Central memory CD8-positive, alpha-beta T cell (primary cell): ENCODE measurements around the gene DDX10.

Experiments used
- ATAC-seq: fragments of 150-1000 bp; cut with Tn5 transposase; replicated peaks from 2 replicates; pipeline ENCODE4 v1.10.0; 2022; ENCODE audit warnings: mild to moderate bottlenecking, moderate FRiP score, moderate number of reproducible peaks; ENCODE audit not compliant: poor library complexity, severe bottlenecking; ENCODE audit errors: extremely low read depth
- DNase-seq, 2 donors: peaks; one replicate each; pipeline ENCODE4 v3.0.0; 2021; ENCODE audit warnings: low spot score in 2 of 2
- H3K27ac Mint-ChIP-seq: one replicate; pipeline ENCODE4 v1.8.0; 2022; ENCODE audit warnings: low read depth, mild to moderate bottlenecking, moderate library complexity, mixed read lengths
- H3K27me3 Mint-ChIP-seq: one replicate; pipeline ENCODE4 v1.8.0; 2022; ENCODE audit warnings: mixed read lengths
- H3K36me3 Mint-ChIP-seq: one replicate; pipeline ENCODE4 v1.8.0; 2022; ENCODE audit warnings: mild to moderate bottlenecking, moderate library complexity, mixed read lengths; ENCODE audit not compliant: insufficient read depth
- H3K4me1 Mint-ChIP-seq: one replicate; pipeline ENCODE4 v1.8.0; 2022; ENCODE audit warnings: mixed read lengths
- H3K4me3 Mint-ChIP-seq: one replicate; pipeline ENCODE4 v1.8.0; 2022; ENCODE audit warnings: mild to moderate bottlenecking, moderate library complexity, mixed read lengths
- H3K9me3 Mint-ChIP-seq: one replicate; pipeline ENCODE4 v1.8.0; 2022; ENCODE audit warnings: mixed read lengths

Gene DDX10

DNA sequence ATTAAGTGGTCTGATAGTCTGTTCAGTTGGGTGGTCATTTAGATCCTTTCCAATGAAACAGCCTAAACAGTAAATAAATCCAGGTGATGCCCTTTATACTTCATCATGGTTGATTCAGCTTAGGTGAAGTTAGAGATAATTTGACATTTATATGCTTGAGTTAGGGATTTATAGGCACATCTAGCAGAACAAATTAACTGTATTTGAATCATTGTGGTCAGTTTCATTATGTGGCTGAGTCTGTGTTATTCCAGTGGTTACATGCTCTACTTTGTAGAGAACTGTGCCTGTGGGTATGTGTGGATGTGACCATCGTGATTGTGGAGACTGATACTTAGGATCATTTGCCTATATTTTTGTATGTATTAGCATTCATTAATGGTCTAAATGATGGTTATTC is 194.6 kb downstream of the DDX10 start:
- peaks cover 5% of the 10 kb centered on the region for H3K4me1 Mint-ChIP-seq
- no peak overlapping the region for H3K27ac Mint-ChIP-seq
- no peaks in the 10 kb centered on the region for H3K27me3 Mint-ChIP-seq
- DNase-seq (no peak), ATAC-seq (no peak)
- no peaks in the 10 kb centered on the region for H3K9me3 Mint-ChIP-seq
- no peaks in the 10 kb centered on the region for H3K36me3 Mint-ChIP-seq
- H3K4me3 Mint-ChIP-seq: no peak overlapping the region

DNA sequence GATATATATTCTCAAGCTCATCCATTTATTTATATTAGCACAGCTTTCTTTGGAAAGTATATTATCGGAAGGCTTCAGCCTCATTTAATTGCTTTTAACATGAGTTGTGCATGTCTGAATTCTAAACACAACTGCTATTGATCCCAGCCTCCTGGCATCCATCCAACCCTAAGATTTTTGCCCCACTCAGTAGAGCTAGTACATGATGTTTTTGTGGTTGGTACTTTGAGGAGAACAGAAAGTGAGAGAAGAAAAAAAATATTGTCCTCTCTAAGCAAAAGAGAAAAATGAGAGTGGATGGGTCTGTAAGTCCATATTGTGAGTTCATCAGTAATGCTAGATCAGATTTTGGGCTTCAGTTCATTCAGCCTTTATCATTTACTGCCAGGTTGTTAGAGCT is 198.7 kb downstream of the DDX10 start:
- ATAC-seq (no peak), DNase-seq (no peak)
- H3K36me3 Mint-ChIP-seq: no peaks in the 10 kb centered on the region
- H3K4me3 Mint-ChIP-seq: no peak overlapping the region
- no peaks in the 10 kb centered on the region for H3K9me3 Mint-ChIP-seq
- H3K27ac Mint-ChIP-seq: no peak overlapping the region
- H3K27me3 Mint-ChIP-seq: no peaks in the 10 kb centered on the region
- no peaks in the 10 kb centered on the region for H3K4me1 Mint-ChIP-seq

- DNase-seq (no peak), ATAC-seq (no peak)
- H3K4me1 Mint-ChIP-seq: no peaks in the 10 kb centered on the region
- H3K4me3 Mint-ChIP-seq: no peak overlapping the region
- H3K27me3 Mint-ChIP-seq: no peaks in the 10 kb centered on the region
- H3K36me3 Mint-ChIP-seq: peaks cover 2% of the 10 kb centered on the region
- no peaks in the 10 kb centered on the region for H3K9me3 Mint-ChIP-seq
- H3K27ac Mint-ChIP-seq: no peak overlapping the region
Measured at GRCh38 chr11:108865406-108865805, 200.5 kb downstream of the DDX10 start.

- Mint-ChIP-seq H3K27ac (no peak overlapping the region), H3K9me3 (no peaks in the 10 kb centered on the region), H3K27me3 (no peaks in the 10 kb centered on the region), H3K4me1 (no peaks in the 10 kb centered on the region), H3K36me3 (peaks cover 2% of the 10 kb centered on the region), H3K4me3 (no peak overlapping the region)
- no peak for DNase-seq
- no peak for ATAC-seq
Measured at GRCh38 chr11:108866781-108867180, 201.9 kb downstream of the DDX10 start.

GRCh38 chr11:108870373-108871020 is 205.6 kb downstream of the DDX10 start:
- H3K27ac Mint-ChIP-seq: no peak overlapping the region
- no peak overlapping the region for H3K4me3 Mint-ChIP-seq
- DNase-seq (no peak), ATAC-seq (no peak)
- no peaks in the 10 kb centered on the region for H3K27me3 Mint-ChIP-seq
- no peaks in the 10 kb centered on the region for H3K4me1 Mint-ChIP-seq
- no peaks in the 10 kb centered on the region for H3K9me3 Mint-ChIP-seq
- H3K36me3 Mint-ChIP-seq: peaks cover 2% of the 10 kb centered on the region

GRCh38 chr11:108871152-108871551 is 206.3 kb downstream of the DDX10 start:
- Mint-ChIP-seq H3K4me1 (no peaks in the 10 kb centered on the region), H3K4me3 (no peak overlapping the region), H3K27ac (no peak overlapping the region), H3K9me3 (no peaks in the 10 kb centered on the region), H3K36me3 (peaks cover 2% of the 10 kb centered on the region), H3K27me3 (no peaks in the 10 kb centered on the region)
- DNase-seq: no peak
- no peak for ATAC-seq

- DNase-seq: no peak
- Mint-ChIP-seq H3K4me3 (no peak overlapping the region), H3K27ac (no peak overlapping the region), H3K36me3 (peaks cover 2% of the 10 kb centered on the region), H3K4me1 (no peaks in the 10 kb centered on the region), H3K27me3 (no peaks in the 10 kb centered on the region), H3K9me3 (no peaks in the 10 kb centered on the region)
- ATAC-seq: no peak
Measured at GRCh38 chr11:108871867-108872266, 207.0 kb downstream of the DDX10 start.

DNA sequence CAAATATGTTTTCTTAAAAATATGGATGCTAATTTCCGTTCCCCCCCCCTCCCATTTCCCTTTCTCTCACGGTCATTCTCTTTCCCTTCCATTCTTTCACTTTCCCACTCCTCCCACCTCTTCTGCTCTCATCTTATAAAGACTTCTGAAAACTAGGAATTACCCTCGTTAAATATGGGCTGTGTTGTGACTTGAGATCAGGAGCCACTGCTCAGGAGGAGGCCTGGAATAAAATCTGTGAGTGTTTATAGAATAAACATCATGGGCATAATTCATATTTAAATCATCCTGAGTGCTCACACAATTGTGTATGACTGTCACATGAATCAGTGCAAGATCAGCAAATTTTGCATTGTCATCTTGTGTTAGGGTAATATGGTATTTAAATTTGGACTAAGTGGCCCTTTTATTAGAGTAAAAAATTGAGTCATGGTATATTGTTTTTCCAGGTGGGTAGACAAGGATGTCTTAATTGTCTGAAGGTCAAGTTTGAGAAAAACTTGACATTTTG is 208.0 kb downstream of the DDX10 start:
- H3K27me3 Mint-ChIP-seq: no peaks in the 10 kb centered on the region
- no peak overlapping the region for H3K4me3 Mint-ChIP-seq
- H3K9me3 Mint-ChIP-seq: no peaks in the 10 kb centered on the region
- no peak for DNase-seq
- no peak overlapping the region for H3K27ac Mint-ChIP-seq
- ATAC-seq: no peak
- H3K36me3 Mint-ChIP-seq: peaks cover 2% of the 10 kb centered on the region
- H3K4me1 Mint-ChIP-seq: no peaks in the 10 kb centered on the region

DNA sequence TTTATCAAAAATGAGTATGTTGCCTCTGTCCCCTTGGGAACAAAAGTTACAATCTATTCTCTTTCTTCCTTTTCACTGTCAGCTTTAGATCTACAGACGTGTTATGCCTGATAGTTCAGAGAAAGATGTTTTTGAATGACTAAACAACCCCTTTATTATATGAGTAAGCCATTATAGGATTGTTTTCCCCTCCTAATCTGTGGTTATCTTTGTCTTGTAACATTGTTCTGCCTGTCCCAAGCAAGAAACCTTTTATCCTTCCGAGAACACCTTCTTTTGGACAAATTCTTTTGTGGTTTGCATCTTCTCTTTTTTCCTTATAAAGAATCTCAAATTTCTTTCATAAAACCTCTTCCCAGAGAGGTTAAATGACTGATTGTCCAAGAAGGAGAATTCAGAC is 208.4 kb downstream of the DDX10 start:
- Mint-ChIP-seq H3K27me3 (no peaks in the 10 kb centered on the region), H3K36me3 (peaks cover 2% of the 10 kb centered on the region), H3K27ac (no peak overlapping the region), H3K4me1 (no peaks in the 10 kb centered on the region), H3K4me3 (no peak overlapping the region), H3K9me3 (no peaks in the 10 kb centered on the region)
- DNase-seq (no peak), ATAC-seq (no peak)

DNA sequence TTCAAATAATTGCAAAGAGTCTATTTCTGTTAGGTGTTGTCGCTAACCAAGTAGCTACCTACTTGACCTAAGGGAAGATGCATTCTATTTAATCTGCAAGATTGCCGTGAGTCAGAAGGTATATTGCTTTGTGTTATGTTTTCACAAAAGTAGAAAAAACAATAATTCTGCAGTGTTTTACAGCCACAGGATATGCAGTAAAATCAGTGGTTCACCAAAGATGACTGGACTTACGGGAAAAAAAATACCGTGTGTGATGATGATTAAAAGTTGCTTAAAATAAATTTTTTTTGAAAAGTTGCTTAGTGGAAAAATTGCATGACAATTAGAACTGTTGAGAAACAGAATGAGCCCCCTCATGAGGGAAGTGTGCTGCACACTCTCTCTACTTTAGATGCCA is 209.1 kb downstream of the DDX10 start:
- no peaks in the 10 kb centered on the region for H3K9me3 Mint-ChIP-seq
- no peak for ATAC-seq
- DNase-seq: no peak
- H3K4me1 Mint-ChIP-seq: no peaks in the 10 kb centered on the region
- H3K36me3 Mint-ChIP-seq: peaks cover 2% of the 10 kb centered on the region
- no peak overlapping the region for H3K4me3 Mint-ChIP-seq
- no peak overlapping the region for H3K27ac Mint-ChIP-seq
- H3K27me3 Mint-ChIP-seq: no peaks in the 10 kb centered on the region

DNA sequence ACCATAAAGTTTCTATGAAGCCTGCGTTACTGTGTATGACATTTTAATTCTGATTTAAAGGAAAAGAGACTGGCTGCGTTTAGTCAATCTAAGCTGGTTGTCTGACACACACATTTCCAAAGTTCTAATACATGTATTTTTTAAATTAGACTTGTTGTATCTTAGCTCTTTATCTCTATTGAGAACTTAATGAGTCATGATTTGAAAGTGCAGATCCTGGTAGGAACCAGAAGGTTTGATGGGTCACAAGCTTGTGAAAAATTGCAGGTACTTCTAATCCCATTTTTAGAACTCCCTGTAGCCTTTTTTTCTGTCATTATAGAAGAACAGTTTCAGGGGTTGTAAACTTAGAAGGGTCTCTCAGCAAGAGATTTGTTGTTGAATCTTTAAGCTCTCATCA is 210.3 kb downstream of the DDX10 start:
- H3K4me3 Mint-ChIP-seq: no peak overlapping the region
- no peaks in the 10 kb centered on the region for H3K27me3 Mint-ChIP-seq
- ATAC-seq (no peak), DNase-seq (no peak)
- no peak overlapping the region for H3K27ac Mint-ChIP-seq
- H3K36me3 Mint-ChIP-seq: peaks cover under 1% of the 10 kb centered on the region
- H3K4me1 Mint-ChIP-seq: no peaks in the 10 kb centered on the region
- no peaks in the 10 kb centered on the region for H3K9me3 Mint-ChIP-seq

DNA sequence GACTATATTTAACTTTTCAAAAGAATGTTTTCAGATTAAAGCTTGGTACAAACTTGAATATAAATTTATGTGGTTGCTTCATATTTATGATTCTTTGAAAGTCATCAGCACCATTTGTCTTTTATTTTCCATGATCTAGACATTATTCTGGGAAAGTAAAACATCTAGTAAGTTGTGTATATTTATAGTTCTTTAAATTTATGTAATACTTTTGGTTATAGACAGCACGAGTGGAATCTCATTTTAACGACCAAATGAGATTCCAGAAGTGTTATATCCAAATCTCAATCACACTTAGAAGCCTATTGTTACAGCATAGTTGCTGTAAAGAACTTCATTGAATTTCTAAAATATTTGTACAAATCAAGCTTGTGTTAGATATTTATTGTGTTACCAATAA is 212.3 kb downstream of the DDX10 start:
- DNase-seq (no peak), ATAC-seq (no peak)
- Mint-ChIP-seq H3K36me3 (no peaks in the 10 kb centered on the region), H3K4me1 (no peaks in the 10 kb centered on the region), H3K27ac (no peak overlapping the region), H3K9me3 (no peaks in the 10 kb centered on the region), H3K27me3 (no peaks in the 10 kb centered on the region), H3K4me3 (no peak overlapping the region)

DNA sequence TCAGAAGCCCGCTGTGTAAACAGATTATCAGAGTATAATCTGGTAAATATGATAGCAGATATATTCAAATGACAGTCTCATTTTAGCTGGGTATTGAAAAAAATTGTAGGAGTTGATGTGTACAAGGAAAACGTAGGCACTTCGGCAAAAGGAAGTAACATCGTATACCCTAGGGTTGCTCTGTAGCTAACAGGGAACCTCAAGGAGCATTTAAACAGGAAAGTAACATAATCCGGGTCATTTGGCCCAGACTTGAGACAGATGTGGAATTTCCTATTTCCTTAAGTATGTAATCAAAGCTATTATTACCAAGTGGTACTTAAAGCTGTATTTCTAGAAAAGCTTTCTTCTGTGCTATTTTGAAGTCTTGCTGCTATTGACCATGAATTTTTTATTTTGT is 215.6 kb downstream of the DDX10 start:
- Mint-ChIP-seq H3K9me3 (no peaks in the 10 kb centered on the region), H3K4me1 (no peaks in the 10 kb centered on the region), H3K4me3 (no peak overlapping the region), H3K36me3 (no peaks in the 10 kb centered on the region), H3K27me3 (no peaks in the 10 kb centered on the region), H3K27ac (no peak overlapping the region)
- DNase-seq: no peak
- no peak for ATAC-seq
